ENCODE results near the gene CLIC3. TPM values are rescaled to one million over a fixed set of nuclear protein-coding genes. Genes with fewer than 3 reads are reported as not detected.

The CLIC3 gene
- total RNA-seq, 1 experiment from 2014 or later, result 4.2 TPM

GRCh38 chr9:137026384-137026783 is 30.0 kb upstream of the CLIC3 start:
- Mint-ChIP-seq H3K27me3 (ENCODE audit: insufficient read depth, unreplicated experiment) (no peaks in the 10 kb centered on the region), H3K36me3 (ENCODE audit: insufficient read depth, unreplicated experiment) (peaks cover 5% of the 10 kb centered on the region), H3K27ac (ENCODE audit: low read depth, unreplicated experiment) (no peak overlapping the region), H3K4me1 (ENCODE audit: insufficient read depth, unreplicated experiment) (peaks cover 8% of the 10 kb centered on the region), H3K9me3 (ENCODE audit: unreplicated experiment) (no peaks in the 10 kb centered on the region), H3K4me3 (ENCODE audit: unreplicated experiment) (no peak overlapping the region)
- BruUV-seq (replicated peaks), result no TSS peak
- CTCF ChIA-PET, result interaction anchor here (0.6 to 8.1 kb wide), 9 partner anchors 9 to 1163 kb away, joined by 3 to 85 read pairs (median 4); partner anchors contain the start of gene SAPCD2
- POLR2A ChIA-PET, result interaction anchor here (1.0 to 1.3 kb wide), 3 partner anchors 9 to 226 kb away, joined by 3 to 6 read pairs (median 4); partner anchors contain the start of gene TPRN
- intact Hi-C loops (cut with micrococcal nuclease), result no loop called here
- no peak for DNase-seq (ENCODE audit: unreplicated experiment)
- TF ChIP-seq, protein P1, sequence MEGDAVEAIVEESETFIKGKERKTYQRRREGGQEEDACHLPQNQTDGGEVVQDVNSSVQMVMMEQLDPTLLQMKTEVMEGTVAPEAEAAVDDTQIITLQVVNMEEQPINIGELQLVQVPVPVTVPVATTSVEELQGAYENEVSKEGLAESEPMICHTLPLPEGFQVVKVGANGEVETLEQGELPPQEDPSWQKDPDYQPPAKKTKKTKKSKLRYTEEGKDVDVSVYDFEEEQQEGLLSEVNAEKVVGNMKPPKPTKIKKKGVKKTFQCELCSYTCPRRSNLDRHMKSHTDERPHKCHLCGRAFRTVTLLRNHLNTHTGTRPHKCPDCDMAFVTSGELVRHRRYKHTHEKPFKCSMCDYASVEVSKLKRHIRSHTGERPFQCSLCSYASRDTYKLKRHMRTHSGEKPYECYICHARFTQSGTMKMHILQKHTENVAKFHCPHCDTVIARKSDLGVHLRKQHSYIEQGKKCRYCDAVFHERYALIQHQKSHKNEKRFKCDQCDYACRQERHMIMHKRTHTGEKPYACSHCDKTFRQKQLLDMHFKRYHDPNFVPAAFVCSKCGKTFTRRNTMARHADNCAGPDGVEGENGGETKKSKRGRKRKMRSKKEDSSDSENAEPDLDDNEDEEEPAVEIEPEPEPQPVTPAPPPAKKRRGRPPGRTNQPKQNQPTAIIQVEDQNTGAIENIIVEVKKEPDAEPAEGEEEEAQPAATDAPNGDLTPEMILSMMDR (IDR thresholded peaks at IDR 0.05; ENCODE audit: unreplicated experiment), result no peak

- ChIA-PET POLR2A (interaction anchor here (0.7 to 0.9 kb wide), 2 partner anchors 10 to 82 kb away, joined by 3 to 4 read pairs; partner anchors contain the start of gene FBXW5), CTCF (interaction anchor here (0.5 to 8.1 kb wide), 8 partner anchors 10 to 558 kb away, joined by 3 to 85 read pairs (median 4); partner anchors contain the start of gene SAPCD2)
- no peak overlapping the region for H3K27ac Mint-ChIP-seq (ENCODE audit: low read depth, unreplicated experiment)
- H3K36me3 Mint-ChIP-seq (ENCODE audit: insufficient read depth, unreplicated experiment), result peaks cover 5% of the 10 kb centered on the region
- DNase-seq (ENCODE audit: unreplicated experiment), result no peak
- H3K4me1 Mint-ChIP-seq (ENCODE audit: insufficient read depth, unreplicated experiment), result peaks cover 8% of the 10 kb centered on the region
- no peak overlapping the region for H3K4me3 Mint-ChIP-seq (ENCODE audit: unreplicated experiment)
- H3K27me3 Mint-ChIP-seq (ENCODE audit: insufficient read depth, unreplicated experiment), result no peaks in the 10 kb centered on the region
- intact Hi-C loops (cut with micrococcal nuclease), result no loop called here
- BruUV-seq (replicated peaks), result no TSS peak
- no peaks in the 10 kb centered on the region for H3K9me3 Mint-ChIP-seq (ENCODE audit: unreplicated experiment)
- TF ChIP-seq, protein P1 (IDR thresholded peaks at IDR 0.05; ENCODE audit: unreplicated experiment), result no peak
Observed at GRCh38 chr9:137025517-137025966, 29.2 kb upstream of the CLIC3 start.

GRCh38 chr9:137023583-137023991 is 27.2 kb upstream of the CLIC3 start:
- H3K36me3 Mint-ChIP-seq (ENCODE audit: insufficient read depth, unreplicated experiment), result peaks cover 3% of the 10 kb centered on the region
- intact Hi-C loops (cut with micrococcal nuclease), result no loop called here
- ChIA-PET POLR2A (interaction anchor here (0.7 kb wide), 1 partner anchor 55 kb away, joined by 3 read pairs; no protein-coding TSS in a partner anchor), CTCF (no interaction called here)
- BruUV-seq (replicated peaks), result no TSS peak
- no peak for DNase-seq (ENCODE audit: unreplicated experiment)
- no peak overlapping the region for H3K4me3 Mint-ChIP-seq (ENCODE audit: unreplicated experiment)
- no peaks in the 10 kb centered on the region for H3K4me1 Mint-ChIP-seq (ENCODE audit: insufficient read depth, unreplicated experiment)
- TF ChIP-seq, protein P1 (IDR thresholded peaks at IDR 0.05; ENCODE audit: unreplicated experiment), result no peak
- no peaks in the 10 kb centered on the region for H3K9me3 Mint-ChIP-seq (ENCODE audit: unreplicated experiment)
- H3K27ac Mint-ChIP-seq (ENCODE audit: low read depth, unreplicated experiment), result no peak overlapping the region
- H3K27me3 Mint-ChIP-seq (ENCODE audit: insufficient read depth, unreplicated experiment), result no peaks in the 10 kb centered on the region

DNA sequence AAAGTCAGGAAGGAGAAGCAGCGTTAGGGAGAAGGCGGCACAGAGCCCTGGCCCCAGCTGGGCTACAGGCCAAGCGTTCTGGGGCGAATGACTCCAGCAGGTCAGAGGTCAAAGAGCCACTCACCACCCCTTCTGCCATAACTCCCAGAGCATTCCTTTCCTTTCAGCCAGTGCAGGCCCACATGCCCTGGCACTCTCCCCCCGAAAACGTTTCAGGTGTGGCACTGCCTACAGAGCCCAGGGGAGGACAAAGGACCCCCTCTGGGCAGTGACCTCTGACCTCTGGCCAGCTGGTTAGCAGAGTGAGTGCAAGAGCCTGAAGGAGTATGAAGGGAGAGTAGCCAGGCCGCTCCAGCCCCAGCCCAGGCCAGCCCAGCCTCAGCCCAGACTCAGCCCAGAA is 26.8 kb upstream of the CLIC3 start:
- TF ChIP-seq, protein P1 (IDR thresholded peaks at IDR 0.05; ENCODE audit: unreplicated experiment), result no peak
- Mint-ChIP-seq H3K9me3 (ENCODE audit: unreplicated experiment) (no peaks in the 10 kb centered on the region), H3K4me3 (ENCODE audit: unreplicated experiment) (no peak overlapping the region), H3K27ac (ENCODE audit: low read depth, unreplicated experiment) (no peak overlapping the region), H3K36me3 (ENCODE audit: insufficient read depth, unreplicated experiment) (no peaks in the 10 kb centered on the region), H3K27me3 (ENCODE audit: insufficient read depth, unreplicated experiment) (no peaks in the 10 kb centered on the region), H3K4me1 (ENCODE audit: insufficient read depth, unreplicated experiment) (no peaks in the 10 kb centered on the region)
- ChIA-PET CTCF (no interaction called here), POLR2A (interaction anchor here (0.7 kb wide), 1 partner anchor 54 kb away, joined by 3 read pairs; no protein-coding TSS in a partner anchor)
- intact Hi-C loops (cut with micrococcal nuclease), result no loop called here
- BruUV-seq (replicated peaks), result no TSS peak
- DNase-seq (ENCODE audit: unreplicated experiment), result no peak
